Stimulated activated naive CD8-positive, alpha-beta T cell treated with anti-CD3 and anti-CD28 coated beads, Interleukin-15, Interleukin-2, amounts not matched to agents 100 ng/mL and 50 ng/mL, for 24 hours (primary cell): ENCODE data around the gene PNMA3.
"Not testable (repeated sequence)": the region's sequence is repeated elsewhere in the genome, so short reads cannot be mapped to it uniquely, and the experiment has no call there.

ENCODE experiments used
- H3K27ac Mint-ChIP-seq: one replicate; pipeline ENCODE4 v1.8.0; 2021; ENCODE audit warnings: mild to moderate bottlenecking, mixed read lengths
- H3K27me3 Mint-ChIP-seq: one replicate; pipeline ENCODE4 v1.8.0; 2021; ENCODE audit warnings: mixed read lengths
- H3K36me3 Mint-ChIP-seq: one replicate; pipeline ENCODE4 v1.8.0; 2021; ENCODE audit warnings: low read depth, mixed read lengths
- H3K4me1 Mint-ChIP-seq: one replicate; pipeline ENCODE4 v1.8.0; 2021; ENCODE audit warnings: low read depth, mixed read lengths
- H3K4me3 Mint-ChIP-seq: one replicate; pipeline ENCODE4 v1.8.0; 2021; ENCODE audit warnings: mild to moderate bottlenecking, mixed read lengths
- H3K9me3 Mint-ChIP-seq: one replicate; pipeline ENCODE4 v1.8.0; 2021; ENCODE audit warnings: mixed read lengths

Gene PNMA3

DNA sequence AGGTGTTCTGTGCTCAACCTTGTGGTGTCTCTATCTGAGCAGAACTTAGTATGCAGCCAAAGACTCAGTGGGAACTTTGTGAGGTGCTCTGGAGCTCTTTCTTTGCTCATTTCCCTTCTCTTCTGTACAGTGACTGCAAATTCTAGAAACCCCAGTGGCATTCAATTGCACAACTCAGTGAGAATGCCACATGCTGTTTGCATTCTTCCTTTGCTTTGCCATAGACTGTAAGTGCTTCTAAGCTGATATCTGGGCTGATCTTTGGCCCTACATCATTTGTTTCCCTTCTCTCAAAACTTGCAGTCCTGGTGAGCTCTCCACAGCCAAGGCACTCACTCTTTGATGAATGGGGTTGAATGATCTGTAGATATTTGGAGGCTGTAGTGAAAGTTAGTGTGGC is 7.0 kb downstream of the PNMA3 start:
- H3K4me1 Mint-ChIP-seq: peaks cover 3% of the 10 kb centered on the region
- no peak overlapping the region for H3K4me3 Mint-ChIP-seq
- H3K36me3 Mint-ChIP-seq: no peaks in the 10 kb centered on the region
- H3K27ac Mint-ChIP-seq: no peak overlapping the region
- no peaks in the 10 kb centered on the region for H3K9me3 Mint-ChIP-seq
- H3K27me3 Mint-ChIP-seq: no peaks in the 10 kb centered on the region

DNA sequence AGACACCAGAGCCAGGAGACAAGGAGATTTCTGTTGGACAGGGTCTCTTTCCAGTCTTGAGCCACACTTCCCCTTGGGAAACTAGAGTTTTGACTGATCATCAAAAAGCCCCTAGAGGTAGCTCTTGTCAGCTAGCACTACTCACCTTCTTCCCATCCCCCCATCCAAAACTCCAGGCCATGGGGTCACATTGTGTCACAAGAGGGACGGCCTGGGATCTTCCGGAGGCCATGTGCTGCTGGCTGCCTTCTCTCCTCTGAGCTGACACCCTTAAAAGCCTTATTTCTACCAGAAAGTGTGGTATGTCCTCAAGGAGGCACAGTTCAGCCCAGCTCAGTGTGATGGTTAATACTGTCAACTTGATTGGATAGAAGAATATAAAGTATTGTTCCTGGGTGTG is 7.8 kb downstream of the PNMA3 start:
- Mint-ChIP-seq H3K36me3 (no peaks in the 10 kb centered on the region), H3K9me3 (no peaks in the 10 kb centered on the region), H3K4me1 (peaks cover 3% of the 10 kb centered on the region), H3K27ac (no peak overlapping the region), H3K27me3 (no peaks in the 10 kb centered on the region), H3K4me3 (no peak overlapping the region)

DNA sequence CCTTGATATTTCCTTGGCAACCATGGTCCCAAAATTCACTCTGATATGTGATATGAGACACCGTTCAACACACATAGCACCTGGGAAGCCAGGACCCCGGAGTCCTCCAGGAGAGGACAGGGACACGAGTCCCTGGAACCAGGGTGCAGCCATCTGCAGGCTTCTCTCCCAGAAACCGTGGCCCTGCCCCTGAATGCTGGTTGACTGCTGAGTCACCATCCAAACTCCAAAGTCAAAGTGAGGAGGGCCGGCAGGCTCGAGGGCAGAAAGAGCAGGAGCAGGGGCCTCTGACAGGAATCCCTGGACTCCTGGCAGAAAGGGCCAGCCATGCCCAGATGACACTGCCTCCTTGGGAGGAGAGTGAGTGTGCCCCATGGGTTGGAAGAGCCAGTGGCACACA is 9.1 kb downstream of the PNMA3 start:
- no peaks in the 10 kb centered on the region for H3K9me3 Mint-ChIP-seq
- no peak overlapping the region for H3K4me3 Mint-ChIP-seq
- no peaks in the 10 kb centered on the region for H3K36me3 Mint-ChIP-seq
- H3K4me1 Mint-ChIP-seq: peaks cover 3% of the 10 kb centered on the region
- H3K27ac Mint-ChIP-seq: no peak overlapping the region
- H3K27me3 Mint-ChIP-seq: no peaks in the 10 kb centered on the region

DNA sequence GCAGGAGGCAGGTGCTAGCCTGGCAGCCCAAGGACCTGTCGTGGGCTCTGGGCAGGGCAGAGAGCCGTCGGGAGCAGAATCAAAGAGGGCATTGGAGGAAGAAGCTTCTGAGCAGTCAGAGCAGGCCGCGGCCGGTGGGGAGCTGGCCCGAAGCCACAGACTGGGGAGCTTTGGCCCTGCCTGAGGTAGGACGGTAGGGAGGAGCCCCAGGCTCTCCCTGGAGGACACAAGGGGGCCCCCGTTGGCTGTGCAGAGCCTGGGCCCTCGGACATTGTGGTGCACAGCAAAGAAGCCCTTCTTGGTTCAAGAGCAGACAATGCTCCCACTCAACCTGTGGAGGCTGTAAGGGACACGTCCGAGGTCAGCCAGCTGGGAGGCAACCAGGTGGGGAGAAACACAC is 10.1 kb downstream of the PNMA3 start:
- H3K27me3 Mint-ChIP-seq, H3K27ac Mint-ChIP-seq, H3K4me1 Mint-ChIP-seq, H3K4me3 Mint-ChIP-seq, H3K36me3 Mint-ChIP-seq, H3K9me3 Mint-ChIP-seq: not testable (repeated sequence)

DNA sequence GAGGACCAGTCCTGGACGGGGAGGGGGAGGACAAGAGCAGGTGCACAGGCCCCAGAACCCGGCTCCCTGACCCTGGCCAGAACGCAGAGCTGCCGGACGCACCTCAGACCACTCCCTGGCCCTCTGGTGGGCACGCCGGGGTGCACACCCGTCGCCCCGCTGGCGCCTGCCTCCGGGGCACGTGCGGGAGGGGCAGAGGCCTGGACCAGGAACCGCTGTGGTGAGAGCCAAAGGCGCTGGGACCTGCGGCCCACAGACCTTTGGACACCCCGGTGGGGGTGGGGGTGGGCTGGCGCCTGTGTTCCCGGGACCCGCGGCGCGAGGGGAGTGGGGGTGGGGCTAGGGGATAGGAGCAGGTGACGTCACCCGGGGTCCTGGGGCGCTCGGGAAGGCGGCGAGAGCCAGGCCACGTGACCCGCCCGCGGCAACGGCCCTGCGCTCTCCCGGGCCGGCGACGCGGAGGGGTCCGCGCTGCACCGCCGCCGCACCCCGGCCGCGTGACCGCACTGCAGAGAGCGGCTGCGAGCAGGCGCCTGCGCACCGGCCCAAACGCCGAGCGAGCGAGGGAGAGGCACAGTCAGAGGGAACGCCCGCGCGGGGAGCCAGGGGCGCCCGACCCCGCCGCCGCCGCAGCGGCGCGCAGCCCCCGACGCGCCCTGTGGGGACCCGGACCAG is 15.8 kb downstream of the PNMA3 start, which contains the start of gene PNMA6A:
Gene PNMA6A, plus strand, starts transcription at position 546 of the 675 bp plus-strand sequence. CDS start 609 bp downstream, outside the sequence.
- H3K4me3 Mint-ChIP-seq, H3K4me1 Mint-ChIP-seq, H3K9me3 Mint-ChIP-seq, H3K27ac Mint-ChIP-seq, H3K36me3 Mint-ChIP-seq, H3K27me3 Mint-ChIP-seq: not testable (repeated sequence)

DNA sequence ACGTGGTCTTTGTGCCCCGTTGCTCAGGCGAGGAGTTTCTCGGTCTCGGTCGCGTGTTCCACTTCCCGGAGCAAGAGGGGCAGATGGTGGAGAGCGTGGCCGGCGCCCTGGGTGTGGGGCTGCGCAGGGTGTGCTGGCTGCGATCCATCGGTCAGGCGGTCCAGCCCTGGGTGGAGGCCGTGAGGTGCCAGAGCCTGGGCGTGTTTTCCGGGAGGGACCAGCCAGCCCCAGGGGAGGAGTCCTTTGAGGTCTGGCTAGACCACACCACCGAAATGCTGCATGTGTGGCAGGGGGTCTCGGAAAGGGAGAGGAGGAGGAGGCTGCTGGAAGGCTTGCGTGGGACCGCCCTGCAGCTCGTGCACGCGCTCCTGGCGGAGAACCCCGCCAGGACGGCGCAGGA is 17.1 kb downstream of the PNMA3 start:
- not testable (repeated sequence) for H3K36me3 Mint-ChIP-seq, H3K9me3 Mint-ChIP-seq, H3K27me3 Mint-ChIP-seq, H3K4me3 Mint-ChIP-seq, H3K27ac Mint-ChIP-seq, H3K4me1 Mint-ChIP-seq

DNA sequence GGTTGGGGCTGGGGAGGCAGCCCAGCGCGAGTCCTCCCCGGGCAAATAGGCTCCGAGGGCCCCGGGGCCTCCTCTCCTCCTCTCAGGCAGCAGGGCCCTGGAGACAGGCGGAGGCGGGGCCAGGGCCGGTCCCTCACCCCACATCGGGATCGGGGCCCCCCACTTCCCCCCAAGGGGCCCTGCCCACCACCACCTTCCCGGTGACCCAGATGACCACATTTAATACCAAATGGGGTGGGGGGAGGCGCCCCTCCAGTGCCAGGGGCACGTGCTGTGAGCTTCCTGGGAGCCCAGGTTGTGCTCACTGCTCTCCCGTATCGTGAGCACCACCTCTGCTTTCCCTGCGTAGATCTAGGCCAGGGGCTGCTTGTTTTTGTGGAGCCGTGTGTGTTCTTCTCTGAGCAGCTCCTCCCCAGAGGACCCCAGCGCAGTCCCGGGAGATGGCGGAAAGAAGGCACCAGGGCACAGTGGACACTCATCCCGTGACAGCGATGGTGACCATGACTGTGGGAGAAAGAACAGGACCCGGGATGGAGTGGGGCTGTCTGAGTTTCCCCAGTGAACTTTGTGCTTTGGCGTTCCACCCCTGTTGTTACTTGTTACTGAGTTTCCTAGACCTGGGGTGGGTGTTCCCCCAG is 18.1 kb downstream of the PNMA3 start:
- Mint-ChIP-seq H3K36me3 (no peaks in the 10 kb centered on the region), H3K4me1 (no peaks in the 10 kb centered on the region), H3K9me3 (no peaks in the 10 kb centered on the region), H3K27me3 (no peaks in the 10 kb centered on the region), H3K4me3 (no peak overlapping the region), H3K27ac (no peak overlapping the region)

DNA sequence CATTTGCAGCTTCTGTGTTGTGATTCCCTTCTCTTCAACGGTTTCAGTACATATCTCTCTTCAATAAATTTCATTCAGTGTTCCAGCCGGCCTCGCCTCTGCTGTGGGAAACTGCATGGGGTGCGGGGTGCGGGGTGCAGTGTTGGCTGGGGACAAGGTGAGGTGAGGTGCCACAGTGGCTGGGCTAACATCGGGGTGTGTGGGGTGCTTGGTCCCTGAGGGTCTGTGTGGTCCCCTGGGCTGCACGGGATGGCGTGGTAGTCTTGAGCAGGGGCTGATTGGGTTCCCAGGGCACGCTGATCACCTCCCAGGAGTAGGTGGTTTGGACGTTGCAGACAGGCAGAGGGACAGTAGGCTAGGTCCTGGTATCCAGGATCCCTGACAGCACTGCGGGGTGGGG is 18.7 kb downstream of the PNMA3 start:
- Mint-ChIP-seq H3K4me3 (no peak overlapping the region), H3K4me1 (no peaks in the 10 kb centered on the region), H3K36me3 (no peaks in the 10 kb centered on the region), H3K27ac (no peak overlapping the region), H3K9me3 (no peaks in the 10 kb centered on the region), H3K27me3 (no peaks in the 10 kb centered on the region)

DNA sequence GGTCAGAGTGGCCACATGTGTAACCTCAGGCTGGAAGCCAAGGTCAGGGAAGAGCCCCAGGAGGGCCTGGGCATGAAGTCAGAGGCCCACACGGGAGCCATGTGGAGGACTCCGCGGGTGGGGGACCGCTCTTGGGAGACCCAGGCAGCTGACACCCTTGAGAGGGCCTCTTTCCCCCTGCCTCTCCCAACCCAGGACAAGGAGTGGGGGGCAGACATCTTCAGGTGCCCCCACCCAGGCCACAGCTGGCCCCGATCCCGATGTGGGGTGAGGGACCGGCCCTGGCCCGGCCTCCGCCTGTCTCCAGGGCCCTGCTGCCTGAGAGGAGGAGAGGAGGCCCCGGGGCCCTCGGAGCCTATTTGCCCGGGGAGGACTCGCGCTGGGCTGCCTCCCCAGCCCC is 19.1 kb downstream of the PNMA3 start:
- Mint-ChIP-seq H3K36me3 (no peaks in the 10 kb centered on the region), H3K4me3 (no peak overlapping the region), H3K27ac (no peak overlapping the region), H3K27me3 (no peaks in the 10 kb centered on the region), H3K4me1 (no peaks in the 10 kb centered on the region), H3K9me3 (no peaks in the 10 kb centered on the region)

DNA sequence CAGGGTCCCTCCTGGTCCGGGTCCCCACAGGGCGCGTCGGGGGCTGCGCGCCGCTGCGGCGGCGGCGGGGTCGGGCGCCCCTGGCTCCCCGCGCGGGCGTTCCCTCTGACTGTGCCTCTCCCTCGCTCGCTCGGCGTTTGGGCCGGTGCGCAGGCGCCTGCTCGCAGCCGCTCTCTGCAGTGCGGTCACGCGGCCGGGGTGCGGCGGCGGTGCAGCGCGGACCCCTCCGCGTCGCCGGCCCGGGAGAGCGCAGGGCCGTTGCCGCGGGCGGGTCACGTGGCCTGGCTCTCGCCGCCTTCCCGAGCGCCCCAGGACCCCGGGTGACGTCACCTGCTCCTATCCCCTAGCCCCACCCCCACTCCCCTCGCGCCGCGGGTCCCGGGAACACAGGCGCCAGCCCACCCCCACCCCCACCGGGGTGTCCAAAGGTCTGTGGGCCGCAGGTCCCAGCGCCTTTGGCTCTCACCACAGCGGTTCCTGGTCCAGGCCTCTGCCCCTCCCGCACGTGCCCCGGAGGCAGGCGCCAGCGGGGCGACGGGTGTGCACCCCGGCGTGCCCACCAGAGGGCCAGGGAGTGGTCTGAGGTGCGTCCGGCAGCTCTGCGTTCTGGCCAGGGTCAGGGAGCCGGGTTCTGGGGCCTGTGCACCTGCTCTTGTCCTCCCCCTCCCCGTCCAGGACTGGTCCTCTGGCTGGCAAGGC is 21.3 kb downstream of the PNMA3 start:
- not testable (repeated sequence) for H3K27me3 Mint-ChIP-seq

DNA sequence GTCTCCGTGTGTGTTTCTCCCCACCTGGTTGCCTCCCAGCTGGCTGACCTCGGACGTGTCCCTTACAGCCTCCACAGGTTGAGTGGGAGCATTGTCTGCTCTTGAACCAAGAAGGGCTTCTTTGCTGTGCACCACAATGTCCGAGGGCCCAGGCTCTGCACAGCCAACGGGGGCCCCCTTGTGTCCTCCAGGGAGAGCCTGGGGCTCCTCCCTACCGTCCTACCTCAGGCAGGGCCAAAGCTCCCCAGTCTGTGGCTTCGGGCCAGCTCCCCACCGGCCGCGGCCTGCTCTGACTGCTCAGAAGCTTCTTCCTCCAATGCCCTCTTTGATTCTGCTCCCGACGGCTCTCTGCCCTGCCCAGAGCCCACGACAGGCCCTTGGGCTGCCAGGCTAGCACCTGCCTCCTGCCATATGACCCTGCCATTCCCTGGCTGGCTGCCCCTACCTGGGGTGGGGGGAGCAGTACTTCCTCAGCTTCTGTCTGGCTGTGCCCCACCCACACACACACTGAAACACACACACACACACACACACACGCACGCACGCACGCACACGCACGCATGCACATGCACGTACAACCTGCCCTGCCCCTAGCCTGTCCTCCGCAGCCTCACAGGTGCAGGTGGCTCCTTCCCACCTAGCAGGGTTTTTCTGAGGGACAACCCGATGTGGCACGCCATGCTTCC is 27.1 kb downstream of the PNMA3 start:
- H3K36me3 Mint-ChIP-seq, H3K27me3 Mint-ChIP-seq, H3K4me3 Mint-ChIP-seq, H3K4me1 Mint-ChIP-seq, H3K27ac Mint-ChIP-seq, H3K9me3 Mint-ChIP-seq: not testable (repeated sequence)

More for the DNA sequence above, 21.3 kb downstream of the PNMA3 start:
- not testable (repeated sequence) for H3K27ac Mint-ChIP-seq, H3K4me3 Mint-ChIP-seq, H3K4me1 Mint-ChIP-seq, H3K36me3 Mint-ChIP-seq, H3K9me3 Mint-ChIP-seq

DNA sequence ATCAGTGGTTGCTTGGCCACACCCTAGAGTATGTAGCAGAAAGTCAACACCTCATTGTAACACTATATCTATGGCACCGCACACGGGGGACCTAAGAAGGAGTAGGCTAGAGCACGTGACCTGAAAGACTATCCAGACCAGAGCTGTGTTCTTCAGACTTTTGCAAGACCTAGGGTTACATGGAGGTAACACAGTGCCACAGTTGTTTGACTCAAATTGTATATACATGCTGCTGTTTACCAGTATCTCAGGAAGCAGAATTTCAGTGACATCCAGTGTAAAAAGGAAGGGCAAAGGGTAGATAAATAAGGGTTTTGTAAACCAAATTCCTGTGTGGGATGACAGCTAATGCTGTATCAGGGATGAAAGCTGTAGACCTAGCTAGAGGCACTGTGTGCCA is 46.1 kb downstream of the PNMA3 start:
- Mint-ChIP-seq H3K36me3 (no peaks in the 10 kb centered on the region), H3K9me3 (peaks cover 22% of the 10 kb centered on the region), H3K27me3 (no peaks in the 10 kb centered on the region), H3K4me1 (peaks cover 6% of the 10 kb centered on the region), H3K4me3 (no peak overlapping the region), H3K27ac (no peak overlapping the region)

DNA sequence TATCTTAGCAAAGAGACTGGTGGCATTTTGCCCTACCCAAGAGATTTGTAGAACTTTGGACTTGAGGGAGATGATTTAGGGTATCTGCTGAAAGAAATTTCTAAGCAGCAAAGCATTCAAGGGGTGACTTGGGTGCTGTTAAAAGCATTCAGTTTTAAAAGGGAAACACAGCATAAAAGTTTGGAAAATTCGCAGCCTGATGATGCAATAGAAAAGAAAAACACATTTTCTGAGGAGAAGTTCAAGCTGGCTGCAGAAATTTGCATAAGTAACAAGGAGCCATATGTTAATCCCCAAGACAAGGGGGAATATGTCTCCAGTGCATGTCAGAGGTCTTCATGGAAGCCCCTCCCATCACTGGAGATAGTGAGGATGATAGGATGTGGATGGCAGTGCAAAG is 48.7 kb downstream of the PNMA3 start:
- H3K9me3 Mint-ChIP-seq: peaks cover 22% of the 10 kb centered on the region
- not testable (repeated sequence) for H3K36me3 Mint-ChIP-seq

DNA sequence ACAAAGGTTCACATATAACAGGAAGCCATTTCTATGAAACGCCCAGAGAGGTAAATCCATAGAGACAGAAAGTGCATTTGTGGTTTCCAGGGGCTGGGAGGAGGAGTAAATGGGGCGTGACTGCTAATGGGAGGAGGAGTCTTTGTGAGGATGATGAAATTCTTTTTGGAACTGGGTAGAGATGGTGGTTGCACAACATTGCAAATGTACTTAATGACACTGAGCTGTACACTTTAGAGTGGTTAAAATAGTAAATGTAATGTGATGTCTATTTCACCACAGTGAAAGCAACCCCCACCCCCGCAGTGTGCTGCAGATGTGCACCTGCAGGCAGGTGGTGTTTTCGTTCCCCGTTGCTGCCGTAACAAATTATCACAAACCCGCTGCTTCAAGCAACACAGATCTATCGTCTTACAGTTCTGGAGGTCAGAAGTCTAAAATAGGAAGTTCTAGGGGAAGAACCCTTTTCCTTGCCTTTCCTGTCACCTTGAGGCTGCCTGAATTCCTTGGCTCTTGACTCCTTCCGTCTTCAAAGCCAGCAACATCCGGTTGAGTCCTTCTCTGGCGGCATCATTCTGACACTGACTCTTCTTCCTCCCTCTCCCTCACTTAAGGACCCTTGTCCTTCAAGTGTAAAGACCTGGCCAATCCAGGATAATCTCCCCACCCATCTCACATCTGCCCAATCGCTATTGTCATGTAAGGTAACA is 50.0 kb downstream of the PNMA3 start:
- Mint-ChIP-seq H3K9me3 (peaks cover 16% of the 10 kb centered on the region), H3K27ac (peak overlapping the region; percentile 58)
- H3K27me3 Mint-ChIP-seq, H3K4me1 Mint-ChIP-seq, H3K36me3 Mint-ChIP-seq, H3K4me3 Mint-ChIP-seq: not testable (repeated sequence)

More for the DNA sequence above, 48.7 kb downstream of the PNMA3 start:
- H3K4me1 Mint-ChIP-seq, H3K4me3 Mint-ChIP-seq, H3K27ac Mint-ChIP-seq, H3K27me3 Mint-ChIP-seq: not testable (repeated sequence)
